KOPT-K1 (cell line): ENCODE results near the gene COX7A1.
"Not testable (repeated sequence)": the region's sequence is repeated elsewhere in the genome, so short reads cannot be mapped to it uniquely, and the experiment has no call there.

Experiments
- H3K27ac ChIP-seq: fragments of 200-600 bp; sonication (generic); 2 replicates; pipeline ENCODE4 v1.5.1; 2016; ENCODE audit warnings: antibody characterized with exemption, mild to moderate bottlenecking, low read depth, low read length; ENCODE audit not compliant: poor library complexity, severe bottlenecking
- H3K36me3 ChIP-seq: fragments of 200-600 bp; sonication (generic); 2 replicates; pipeline ENCODE4 v1.5.1; 2017; ENCODE audit warnings: antibody characterized with exemption, mild to moderate bottlenecking, low read length, moderate library complexity; ENCODE audit not compliant: insufficient read depth
- H3K9me3 ChIP-seq: fragments of 200-600 bp; sonication (generic); 2 replicates; pipeline ENCODE4 v1.5.1; 2017; ENCODE audit warnings: antibody characterized with exemption, low read length, mild to moderate bottlenecking; ENCODE audit not compliant: insufficient read depth, poor library complexity, severe bottlenecking

The COX7A1 gene

DNA sequence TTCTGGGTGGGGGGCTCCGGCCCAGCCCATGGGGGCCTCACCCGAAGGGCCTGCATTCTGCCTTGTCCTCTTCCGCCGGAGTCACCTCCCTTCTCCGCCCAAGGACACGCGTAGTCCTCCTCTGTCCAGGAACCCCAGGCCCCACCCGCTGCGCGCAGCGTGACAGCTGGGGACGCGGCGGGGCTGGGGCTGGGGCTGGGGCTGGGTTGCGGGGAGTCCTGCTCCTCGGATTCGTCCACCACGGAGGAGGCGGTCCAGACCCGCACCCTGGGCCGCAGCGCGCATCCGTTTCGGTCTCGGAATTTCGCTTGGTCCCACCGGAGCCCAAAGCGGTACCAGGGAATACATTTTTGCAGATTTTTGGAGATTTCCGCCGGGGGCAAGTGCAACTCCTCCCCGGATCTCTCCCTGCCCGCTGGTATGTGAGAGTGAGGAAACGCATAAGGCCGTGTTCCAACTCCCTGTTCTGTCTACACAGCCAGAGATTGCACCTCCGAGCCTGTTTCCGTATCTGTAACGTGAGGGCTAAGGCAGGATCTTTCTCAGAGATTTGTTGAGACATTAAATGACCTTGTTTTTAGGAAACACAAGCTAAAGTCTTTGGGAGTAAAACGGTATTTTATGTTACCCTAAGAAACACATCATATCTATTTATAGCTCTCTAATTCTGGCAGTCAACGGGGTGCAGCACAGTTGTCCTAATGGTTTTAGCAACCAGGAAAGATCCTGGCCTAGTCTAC lies at the start of gene COX7A1:
COX7A1 (minus strand) TSS at position 96 of the 740 bp plus-strand sequence; CDS start at position 56, 40 bp downstream.
- Histone ChIP-seq H3K27ac (no peak within 1 kb of the TSS), H3K36me3 (peaks cover 37% of the 10 kb centered on the region; the same call in 1 of the 2 replicates), H3K9me3 (no peaks in the 10 kb centered on the region)

DNA sequence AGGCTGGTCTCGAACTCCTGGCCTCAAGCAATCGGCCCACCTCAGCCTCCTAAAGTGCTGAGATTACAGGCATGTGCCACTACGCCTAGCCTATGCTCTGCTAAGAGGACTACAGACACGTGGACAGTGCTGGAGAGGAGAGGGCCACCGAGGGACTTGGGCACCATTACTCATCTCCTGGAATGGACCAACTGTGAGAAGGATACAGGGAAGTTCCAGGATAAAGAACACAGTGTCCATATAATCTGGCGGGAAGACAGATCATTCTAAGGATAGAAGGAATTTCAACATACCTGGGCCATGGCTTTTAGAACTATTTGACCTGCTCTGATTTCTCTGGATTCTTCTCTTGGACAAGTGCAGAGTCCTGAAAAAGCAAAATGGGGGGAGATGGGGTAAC lies 49.4 kb upstream of the COX7A1 start:
- Histone ChIP-seq H3K27ac (no peak overlapping the region), H3K9me3 (no peaks in the 10 kb centered on the region), H3K36me3 (no peaks in the 10 kb centered on the region)

DNA sequence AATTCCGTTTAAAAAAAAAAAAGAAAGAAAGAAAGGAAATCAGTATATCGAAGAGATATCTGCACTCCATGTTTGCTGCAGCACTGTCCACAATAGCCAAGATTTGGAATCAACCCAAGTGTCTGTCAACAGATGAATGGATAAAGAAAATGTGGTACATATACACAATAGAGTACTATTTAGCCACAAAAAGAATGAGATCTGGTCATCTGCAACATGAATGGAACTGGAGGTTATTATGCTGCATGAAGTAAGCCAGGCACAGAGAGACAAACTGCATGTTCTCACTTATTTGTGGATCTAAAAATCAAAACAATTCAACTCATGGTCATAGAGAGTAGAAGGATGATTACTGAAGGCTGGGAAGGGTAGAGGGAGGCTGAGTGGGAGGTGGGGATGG lies 45.9 kb upstream of the COX7A1 start:
- no peaks in the 10 kb centered on the region for H3K9me3 ChIP-seq
- no peak overlapping the region for H3K27ac ChIP-seq
- no peaks in the 10 kb centered on the region for H3K36me3 ChIP-seq

- Histone ChIP-seq H3K9me3 (no peaks in the 10 kb centered on the region), H3K36me3 (no peaks in the 10 kb centered on the region), H3K27ac (no peak overlapping the region)
These were observed 44.0 kb upstream of the COX7A1 start for GRCh38 chr19:36196249-36196648.

GRCh38 chr19:36186722-36187121 lies 34.5 kb upstream of the COX7A1 start:
- not testable (repeated sequence) for H3K27ac ChIP-seq, H3K9me3 ChIP-seq, H3K36me3 ChIP-seq

GRCh38 chr19:36183245-36183628 lies 31.0 kb upstream of the COX7A1 start:
- Histone ChIP-seq H3K36me3 (no peaks in the 10 kb centered on the region), H3K9me3 (no peaks in the 10 kb centered on the region), H3K27ac (no peak overlapping the region)

- no peaks in the 10 kb centered on the region for H3K9me3 ChIP-seq
- no peak overlapping the region for H3K27ac ChIP-seq
- H3K36me3 ChIP-seq, result no peaks in the 10 kb centered on the region
These were observed 30.5 kb upstream of the COX7A1 start for GRCh38 chr19:36182612-36183244.

GRCh38 chr19:36179077-36179476 lies 26.8 kb upstream of the COX7A1 start:
- not testable (repeated sequence) for H3K9me3 ChIP-seq, H3K27ac ChIP-seq, H3K36me3 ChIP-seq

DNA sequence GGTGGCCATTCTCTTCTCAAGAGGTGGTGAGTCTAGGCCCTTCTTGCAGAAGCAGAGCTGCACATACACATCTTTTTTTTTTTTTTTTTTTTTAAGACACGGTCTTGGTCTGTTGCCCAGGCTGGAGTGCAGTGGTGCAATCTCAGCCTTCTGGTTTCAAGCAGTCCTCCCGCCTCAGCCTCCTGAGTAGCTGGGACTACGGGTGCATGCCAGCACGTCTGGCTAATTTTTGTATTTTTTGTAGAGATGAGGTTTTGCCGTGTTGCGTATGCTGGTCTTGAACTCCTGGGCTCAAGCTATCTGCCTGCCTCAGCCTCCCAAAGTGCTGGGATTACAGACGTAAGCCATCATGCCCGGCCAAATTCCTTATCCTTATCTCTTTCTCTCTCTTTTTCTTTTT lies 21.6 kb upstream of the COX7A1 start:
- H3K9me3 ChIP-seq, H3K36me3 ChIP-seq, H3K27ac ChIP-seq: not testable (repeated sequence)

GRCh38 chr19:36172852-36173251 lies 20.6 kb upstream of the COX7A1 start:
- Histone ChIP-seq H3K27ac (no peak overlapping the region), H3K9me3 (no peaks in the 10 kb centered on the region), H3K36me3 (no peaks in the 10 kb centered on the region)

GRCh38 chr19:36169084-36169760 lies 17.0 kb upstream of the COX7A1 start:
- Histone ChIP-seq H3K36me3 (no peaks in the 10 kb centered on the region), H3K9me3 (no peaks in the 10 kb centered on the region), H3K27ac (no peak overlapping the region)

GRCh38 chr19:36163813-36164212 lies 11.6 kb upstream of the COX7A1 start:
- Histone ChIP-seq H3K9me3 (no peaks in the 10 kb centered on the region), H3K27ac (no peak overlapping the region), H3K36me3 (peaks cover 6% of the 10 kb centered on the region; the same call in 1 of the 2 replicates)

GRCh38 chr19:36160821-36161596 lies 8.8 kb upstream of the COX7A1 start:
- Histone ChIP-seq H3K9me3 (no peaks in the 10 kb centered on the region), H3K27ac (no peak overlapping the region), H3K36me3 (peaks cover 6% of the 10 kb centered on the region; the same call in 1 of the 2 replicates)

DNA sequence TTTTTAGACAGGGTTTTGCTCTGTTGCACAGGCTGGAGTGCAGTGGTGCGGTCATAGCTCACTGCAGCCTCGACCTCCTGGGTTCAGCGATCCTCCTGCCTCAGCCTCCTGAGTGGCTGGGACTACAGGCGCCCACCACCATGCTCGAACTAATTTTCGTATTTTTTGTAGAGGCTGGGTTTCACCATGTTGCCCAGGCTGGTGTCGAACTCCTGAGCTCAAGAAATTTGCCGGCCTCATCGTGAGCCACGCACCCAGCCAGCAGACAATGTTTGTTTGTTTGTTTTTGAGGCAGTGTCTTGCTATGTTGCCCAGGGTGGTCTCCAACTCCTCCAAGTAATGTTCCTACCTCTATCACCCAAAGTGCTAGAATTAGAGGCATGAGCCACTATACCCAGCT lies 879 bp upstream of the COX7A1 start:
- H3K36me3 ChIP-seq, result peaks cover 31% of the 10 kb centered on the region; the same call in 1 of the 2 replicates

GRCh38 chr19:36152019-36152351 lies 262 bp downstream of the COX7A1 start:
- no peaks in the 10 kb centered on the region for H3K9me3 ChIP-seq
- no peak overlapping the region for H3K27ac ChIP-seq
- peaks cover 42% of the 10 kb centered on the region for H3K36me3 ChIP-seq

More for the DNA sequence above, 879 bp upstream of the COX7A1 start:
- Histone ChIP-seq H3K27ac (no peak overlapping the region), H3K9me3 (no peaks in the 10 kb centered on the region)
